ENCODE results near the gene NLRX1.
"Not testable (repeated sequence)": the region's sequence is repeated elsewhere in the genome, so short reads cannot be mapped to it uniquely, and the experiment has no call there.

The NLRX1 gene

GRCh38 chr11:119152604-119153003 is 15.9 kb upstream of the NLRX1 start:
- in situ Hi-C loops (cut with MboI; ENCODE audit: low sequenced_read_pairs): no loop called here

- in situ Hi-C loops (cut with MboI; ENCODE audit: low sequenced_read_pairs): no loop called here
These were observed 15.3 kb upstream of the NLRX1 start for GRCh38 chr11:119153049-119153818.

GRCh38 chr11:119154178-119154577 is 14.3 kb upstream of the NLRX1 start:
- in situ Hi-C loops (cut with MboI; ENCODE audit: low sequenced_read_pairs): no loop called here

- in situ Hi-C loops (cut with MboI; ENCODE audit: low sequenced_read_pairs): no loop called here
These were observed 12.6 kb upstream of the NLRX1 start for GRCh38 chr11:119155733-119156492.

- in situ Hi-C loops (cut with MboI; ENCODE audit: low sequenced_read_pairs): no loop called here
These were observed 12.0 kb upstream of the NLRX1 start for GRCh38 chr11:119156496-119156895.

GRCh38 chr11:119157063-119157462 is 11.5 kb upstream of the NLRX1 start:
- in situ Hi-C loops (cut with MboI; ENCODE audit: low sequenced_read_pairs): no loop called here

GRCh38 chr11:119158467-119158866 is 10.1 kb upstream of the NLRX1 start:
- in situ Hi-C loops (cut with MboI; ENCODE audit: low sequenced_read_pairs): no loop called here

GRCh38 chr11:119160151-119160550 is 8.4 kb upstream of the NLRX1 start:
- in situ Hi-C loops (cut with MboI; ENCODE audit: low sequenced_read_pairs): no loop called here

GRCh38 chr11:119161871-119162270 is 6.7 kb upstream of the NLRX1 start:
- in situ Hi-C loops (cut with MboI; ENCODE audit: low sequenced_read_pairs): no loop called here

- in situ Hi-C loops (cut with MboI; ENCODE audit: low sequenced_read_pairs): no loop called here
These were observed 2.0 kb upstream of the NLRX1 start for GRCh38 chr11:119166368-119167076.

GRCh38 chr11:119167077-119167458 is 1.5 kb upstream of the NLRX1 start:
- in situ Hi-C loops (cut with MboI; ENCODE audit: low sequenced_read_pairs): not testable (repeated sequence)

- in situ Hi-C loops (cut with MboI; ENCODE audit: low sequenced_read_pairs): no loop called here
These were observed 592 bp upstream of the NLRX1 start for GRCh38 chr11:119167933-119168332.

GRCh38 chr11:119169282-119169719 is 776 bp downstream of the NLRX1 start:
- in situ Hi-C loops (cut with MboI; ENCODE audit: low sequenced_read_pairs): no loop called here

GRCh38 chr11:119172513-119172912 is 4.0 kb downstream of the NLRX1 start:
- in situ Hi-C loops (cut with MboI; ENCODE audit: low sequenced_read_pairs): no loop called here

GRCh38 chr11:119173453-119173852 is 4.9 kb downstream of the NLRX1 start:
- in situ Hi-C loops (cut with MboI; ENCODE audit: low sequenced_read_pairs): no loop called here

GRCh38 chr11:119175493-119176077 is 7.1 kb downstream of the NLRX1 start:
- in situ Hi-C loops (cut with MboI; ENCODE audit: low sequenced_read_pairs): no loop called here

GRCh38 chr11:119178166-119178680 is 9.7 kb downstream of the NLRX1 start:
- in situ Hi-C loops (cut with MboI; ENCODE audit: low sequenced_read_pairs): no loop called here

GRCh38 chr11:119179342-119179741 is 10.8 kb downstream of the NLRX1 start:
- in situ Hi-C loops (cut with MboI; ENCODE audit: low sequenced_read_pairs): no loop called here

GRCh38 chr11:119179983-119180382 is 11.5 kb downstream of the NLRX1 start:
- in situ Hi-C loops (cut with MboI; ENCODE audit: low sequenced_read_pairs): no loop called here

GRCh38 chr11:119180729-119181676 is 12.5 kb downstream of the NLRX1 start:
- in situ Hi-C loops (cut with MboI; ENCODE audit: low sequenced_read_pairs): no loop called here

All from HL-60/S4 treated with retinoic acid at 250 ng/mL for 4 days and 3 days (cell line).